ENCODE results near the gene ZNF28.

Gene ZNF28

GRCh38 chr19:52749780-52750179, 71.7 kb downstream of the ZNF28 start:
- TF ChIP-seq, protein P1, sequence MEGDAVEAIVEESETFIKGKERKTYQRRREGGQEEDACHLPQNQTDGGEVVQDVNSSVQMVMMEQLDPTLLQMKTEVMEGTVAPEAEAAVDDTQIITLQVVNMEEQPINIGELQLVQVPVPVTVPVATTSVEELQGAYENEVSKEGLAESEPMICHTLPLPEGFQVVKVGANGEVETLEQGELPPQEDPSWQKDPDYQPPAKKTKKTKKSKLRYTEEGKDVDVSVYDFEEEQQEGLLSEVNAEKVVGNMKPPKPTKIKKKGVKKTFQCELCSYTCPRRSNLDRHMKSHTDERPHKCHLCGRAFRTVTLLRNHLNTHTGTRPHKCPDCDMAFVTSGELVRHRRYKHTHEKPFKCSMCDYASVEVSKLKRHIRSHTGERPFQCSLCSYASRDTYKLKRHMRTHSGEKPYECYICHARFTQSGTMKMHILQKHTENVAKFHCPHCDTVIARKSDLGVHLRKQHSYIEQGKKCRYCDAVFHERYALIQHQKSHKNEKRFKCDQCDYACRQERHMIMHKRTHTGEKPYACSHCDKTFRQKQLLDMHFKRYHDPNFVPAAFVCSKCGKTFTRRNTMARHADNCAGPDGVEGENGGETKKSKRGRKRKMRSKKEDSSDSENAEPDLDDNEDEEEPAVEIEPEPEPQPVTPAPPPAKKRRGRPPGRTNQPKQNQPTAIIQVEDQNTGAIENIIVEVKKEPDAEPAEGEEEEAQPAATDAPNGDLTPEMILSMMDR (IDR thresholded peaks at IDR 0.05; ENCODE audit: low read depth, low read length, missing control alignments) = no peak
- no peak for DNase-seq (ENCODE audit: extremely low read depth, low read depth)
- no peak overlapping the region for H3K4me3 ChIP-seq (replicated peaks; ENCODE audit: low read depth, low read length)

GRCh38 chr19:52748336-52748950, 73.0 kb downstream of the ZNF28 start:
- H3K4me3 ChIP-seq (replicated peaks; ENCODE audit: low read depth, low read length) = no peak overlapping the region
- TF ChIP-seq, protein P1 (IDR thresholded peaks at IDR 0.05; ENCODE audit: low read depth, low read length, missing control alignments) = no peak
- no peak for DNase-seq (ENCODE audit: extremely low read depth, low read depth)

All from HFF-Myc (cell line).